ENCODE measurements around the gene MDFIC2.

The MDFIC2 gene

DNA sequence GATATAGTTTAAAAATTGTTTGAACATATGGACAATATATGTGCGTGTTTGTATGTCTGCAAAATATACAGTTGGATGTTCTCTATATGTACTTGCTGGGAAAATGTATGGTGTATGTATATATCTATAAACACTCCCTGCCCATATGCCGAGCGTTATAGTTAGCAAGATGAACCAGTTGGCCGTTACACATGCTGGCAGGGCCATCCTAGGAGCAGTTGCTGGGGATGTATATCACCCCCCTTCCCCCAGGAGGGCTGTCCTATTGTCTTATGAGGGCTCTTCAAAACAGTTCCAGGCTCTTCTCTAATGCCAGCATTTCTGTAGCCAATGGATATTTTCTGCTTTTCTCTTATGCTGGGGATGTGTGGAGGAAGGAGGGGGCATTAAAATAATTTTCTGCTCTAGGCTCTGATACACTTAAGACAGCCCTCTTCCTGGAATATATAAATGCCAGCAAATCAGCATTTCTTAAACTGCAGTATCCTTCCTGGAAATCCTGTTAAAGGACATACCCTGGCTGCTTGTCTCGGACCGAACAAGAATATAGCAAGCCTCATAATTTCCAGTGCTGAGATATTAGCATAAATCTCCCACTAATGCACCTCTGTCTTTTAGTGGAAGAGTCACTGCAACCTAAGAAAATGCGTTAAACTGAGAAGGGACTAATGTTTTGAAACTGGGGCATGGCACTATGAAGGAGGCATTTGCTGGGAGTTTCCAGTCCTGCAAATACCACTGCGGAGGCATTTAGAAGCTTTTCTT is 134.4 kb downstream of the MDFIC2 start:
- DNase-seq = no peak

DNA sequence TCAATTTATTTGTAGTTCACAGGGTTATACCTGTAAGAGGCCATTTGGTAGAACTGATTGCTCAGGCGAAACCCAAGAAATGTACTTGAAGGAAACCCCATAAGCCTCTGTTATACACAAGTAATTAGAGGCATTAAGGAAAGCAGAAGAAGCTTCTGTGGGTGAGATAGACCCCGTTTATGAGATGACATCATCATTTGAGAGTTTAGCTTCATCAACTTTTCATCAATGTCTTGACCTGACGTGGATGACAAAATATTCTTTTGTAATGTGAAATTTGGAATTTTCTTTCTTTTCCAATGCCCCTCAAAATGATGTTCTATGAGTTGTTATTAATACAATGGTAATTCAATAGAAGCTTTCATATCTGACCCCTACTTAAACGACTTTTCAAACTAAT is 136.2 kb downstream of the MDFIC2 start:
- no peak for DNase-seq

DNA sequence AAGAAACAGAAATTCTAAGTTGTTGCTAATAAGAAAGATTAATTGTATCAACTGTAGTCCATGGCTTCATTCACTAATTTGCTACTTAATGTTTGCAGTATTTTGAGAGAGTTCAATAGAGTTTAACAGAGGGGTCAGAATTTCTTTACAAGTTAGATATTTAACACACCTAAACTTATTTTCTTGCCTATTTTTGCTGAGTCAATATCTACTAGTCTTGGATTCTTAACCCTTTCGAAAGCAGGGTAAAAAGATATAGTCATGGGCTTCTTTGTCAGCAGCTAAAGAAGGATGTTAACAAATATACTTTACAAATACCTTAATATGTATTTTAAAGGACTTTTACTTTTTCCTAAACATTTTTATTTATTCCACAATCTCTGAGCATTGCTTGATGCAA is 155.6 kb downstream of the MDFIC2 start:
- DNase-seq = no peak

GRCh38 chr3:70150599-70150998 is 161.8 kb downstream of the MDFIC2 start:
- DNase-seq = no peak

DNA sequence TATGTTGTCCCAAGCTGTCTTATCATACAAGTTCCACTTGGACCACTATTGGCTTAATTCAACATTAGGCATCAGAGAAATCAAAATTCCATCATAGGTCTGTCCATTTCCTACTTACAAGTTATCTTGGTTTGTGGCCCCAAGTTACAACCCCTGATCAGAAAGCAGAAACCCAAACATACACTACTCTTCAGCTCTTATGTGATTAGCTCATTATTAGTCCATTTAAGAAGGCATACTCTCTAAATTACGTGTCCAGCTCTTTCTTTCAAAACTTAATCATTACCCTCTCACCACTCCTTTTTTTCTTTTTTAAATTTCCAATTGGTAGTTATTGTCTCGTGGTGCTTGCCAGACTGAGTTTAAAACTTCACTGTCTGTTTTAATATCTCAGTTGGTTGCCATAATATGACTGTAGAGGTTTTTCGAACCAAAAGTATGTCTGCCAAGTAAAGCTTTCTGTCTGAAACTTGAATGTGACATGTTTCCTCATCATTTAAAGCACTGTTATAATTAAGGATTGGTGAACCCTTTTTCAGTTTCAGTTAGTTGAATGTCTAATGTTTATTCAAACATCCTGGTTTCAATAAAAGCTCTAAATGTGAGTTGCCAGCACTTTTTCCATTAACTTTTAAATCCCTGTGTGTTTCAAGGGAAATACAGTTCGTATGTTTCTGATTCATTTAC is 162.6 kb downstream of the MDFIC2 start:
- no peak for DNase-seq
